Stimulated activated naive CD8-positive, alpha-beta T cell treated with anti-CD3 and anti-CD28 coated beads, Interleukin-15, Interleukin-2, amounts not matched to agents 100 U/mL and 50 U/mL, for 24 hours (primary cell): ENCODE data around the gene TPD52L2.
"Not testable (repeated sequence)": the region's sequence is repeated elsewhere in the genome, so short reads cannot be mapped to it uniquely, and the experiment has no call there.

Experiments used
- ATAC-seq: fragments of 150-1000 bp; cut with Tn5 transposase; one replicate; pipeline ENCODE4 v1.10.0; 2021
- DNase-seq: peaks from one replicate; pipeline ENCODE4 v3.0.0; 2021

Gene TPD52L2

DNA sequence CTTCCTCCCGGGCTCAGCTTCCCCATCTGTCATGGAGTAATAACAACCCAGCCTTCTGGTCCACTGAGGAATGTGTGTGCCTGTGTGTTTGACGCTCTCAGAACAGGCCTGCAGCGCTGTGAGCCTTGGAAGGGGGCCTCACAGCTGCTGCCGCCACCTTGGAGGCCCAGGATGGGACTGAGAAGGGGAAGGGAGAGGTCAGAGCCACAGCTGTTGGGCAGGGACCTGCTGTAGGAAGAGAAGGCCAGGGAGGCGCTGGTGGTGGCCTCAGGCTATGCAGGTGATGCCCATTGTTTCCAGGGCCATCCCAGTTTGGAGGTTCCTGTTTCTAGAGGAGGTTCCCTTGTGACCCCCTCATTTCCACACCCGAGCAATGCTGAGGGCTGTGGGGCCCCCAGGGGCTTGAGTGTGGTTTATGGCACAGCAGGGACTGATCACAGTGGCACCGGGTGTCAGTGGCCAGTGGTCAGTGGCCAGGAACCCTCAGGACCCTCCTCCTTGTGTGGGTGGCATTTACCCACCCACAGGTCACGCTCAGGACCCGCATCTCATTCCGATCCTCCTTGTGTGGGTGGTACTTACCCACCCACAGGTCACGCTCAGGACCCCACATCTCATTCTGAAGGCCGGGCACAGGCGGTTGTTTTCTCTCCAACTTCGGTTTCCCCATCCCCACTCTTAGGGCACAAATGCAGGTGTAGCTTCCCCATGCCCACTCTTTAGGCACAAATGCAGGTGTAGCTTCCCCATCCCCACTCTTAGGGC is 14.0 kb downstream of the TPD52L2 start:
- DNase-seq (no peak), ATAC-seq (no peak)

DNA sequence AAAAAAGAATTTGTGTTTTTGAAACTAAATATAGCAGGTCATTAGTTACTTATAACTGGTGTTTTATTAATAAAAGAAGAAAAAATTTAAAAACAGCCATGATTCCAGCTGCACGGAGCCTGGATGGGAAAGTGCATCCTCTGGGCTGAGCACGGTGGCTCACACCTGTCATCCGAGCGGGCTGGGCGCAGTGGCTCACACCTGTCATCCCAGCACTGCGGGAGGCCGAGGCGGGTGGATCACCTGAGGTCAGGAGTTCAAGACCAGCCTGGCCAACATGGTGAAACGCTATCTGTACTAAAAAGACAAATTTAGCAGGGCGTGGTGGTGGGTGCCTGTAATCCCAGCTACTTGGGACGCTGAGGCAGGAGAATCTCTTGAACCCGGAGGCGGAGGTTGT is 15.8 kb downstream of the TPD52L2 start:
- not testable (repeated sequence) for ATAC-seq, DNase-seq

DNA sequence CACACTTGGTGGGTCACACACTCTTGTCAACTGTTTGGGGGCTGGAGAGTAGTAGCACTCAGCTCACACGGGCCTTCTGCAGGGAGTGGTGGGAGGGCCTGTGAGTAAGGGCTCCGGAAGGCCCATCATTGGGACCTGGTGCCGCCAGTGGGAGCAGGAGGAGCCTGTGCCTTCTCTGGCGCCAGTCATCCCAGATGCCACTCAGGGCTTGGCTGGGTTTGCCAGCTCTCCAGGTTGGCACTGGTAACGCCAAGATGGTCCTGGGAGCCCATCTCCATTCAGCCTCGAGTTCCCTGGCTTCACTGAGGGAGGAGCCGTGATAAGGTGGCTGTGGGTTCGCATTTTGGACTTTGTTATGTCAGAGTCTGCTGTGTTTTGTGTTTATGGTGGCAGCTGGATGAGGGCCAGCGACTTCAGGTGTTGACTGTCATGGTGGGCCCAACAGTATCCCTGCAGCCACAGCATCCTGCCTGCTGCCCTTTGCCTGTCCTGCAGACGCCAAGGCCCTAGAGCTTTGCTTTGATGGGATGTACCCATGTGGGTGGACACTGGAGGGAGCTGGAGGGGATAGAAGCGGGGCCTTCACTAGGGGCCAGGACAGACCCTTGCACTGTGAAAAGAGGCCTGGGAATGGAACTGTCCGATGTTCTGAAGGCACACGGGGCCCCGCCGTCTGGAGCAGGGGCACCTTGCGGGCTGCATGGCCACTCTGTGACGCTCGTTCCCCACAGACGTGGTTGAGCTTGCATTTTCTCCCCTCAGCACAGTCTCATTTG is 16.6 kb downstream of the TPD52L2 start:
- ATAC-seq, result no peak

GRCh38 chr20:63882257-63883200 is 17.5 kb downstream of the TPD52L2 start:
- DNase-seq (no peak), ATAC-seq (no peak)

More for the DNA sequence above, 16.6 kb downstream of the TPD52L2 start:
- no peak for DNase-seq

GRCh38 chr20:63883201-63883593 is 18.1 kb downstream of the TPD52L2 start:
- no peak for DNase-seq
- ATAC-seq, result no peak

- DNase-seq, result no peak
- ATAC-seq, result no peak
Observed at GRCh38 chr20:63884506-63885263, 19.6 kb downstream of the TPD52L2 start.

DNA sequence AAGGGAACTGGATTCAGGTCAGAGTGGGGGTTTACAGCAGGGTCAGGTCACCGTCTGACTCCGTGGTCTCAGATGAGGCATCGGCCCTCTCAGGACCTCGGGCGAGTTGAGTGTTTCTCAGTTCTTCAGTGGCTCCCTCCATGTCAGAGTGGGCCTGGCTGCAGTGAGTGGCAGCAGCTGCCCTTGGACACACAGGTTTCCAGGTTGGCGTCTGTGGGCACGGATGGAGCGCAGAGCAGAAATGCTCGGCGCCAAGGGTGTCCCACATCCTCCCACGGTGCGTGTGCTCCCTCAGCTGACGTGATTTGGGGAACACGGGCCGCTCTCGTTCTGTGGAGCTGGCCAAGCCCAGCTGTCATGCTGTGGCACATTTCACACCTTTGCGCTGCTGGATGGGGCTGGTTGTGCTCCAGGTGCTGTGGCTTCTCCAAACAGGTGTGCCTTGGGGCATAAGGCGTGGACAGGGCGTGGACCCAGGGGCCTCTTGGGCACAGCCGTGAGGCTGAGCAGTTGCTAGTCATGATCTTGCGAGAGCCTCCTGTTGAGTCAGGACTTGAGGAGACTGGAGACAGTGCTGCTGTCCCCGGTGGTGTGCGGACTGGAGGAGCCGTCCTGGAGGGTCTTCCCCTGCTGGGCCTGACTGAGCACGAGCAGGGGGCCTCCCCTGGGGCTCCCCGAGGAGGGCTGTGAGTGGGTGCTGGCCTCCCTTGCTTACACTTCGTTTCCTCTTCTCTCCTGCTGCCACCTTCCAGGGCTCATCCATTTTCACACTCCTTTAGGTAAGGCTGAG is 20.4 kb downstream of the TPD52L2 start:
- ATAC-seq, result peak; percentile 35

GRCh38 chr20:63886054-63886419 is 21.0 kb downstream of the TPD52L2 start:
- no peak for DNase-seq
- no peak for ATAC-seq

More for the DNA sequence above, 20.4 kb downstream of the TPD52L2 start:
- DNase-seq, result no peak

DNA sequence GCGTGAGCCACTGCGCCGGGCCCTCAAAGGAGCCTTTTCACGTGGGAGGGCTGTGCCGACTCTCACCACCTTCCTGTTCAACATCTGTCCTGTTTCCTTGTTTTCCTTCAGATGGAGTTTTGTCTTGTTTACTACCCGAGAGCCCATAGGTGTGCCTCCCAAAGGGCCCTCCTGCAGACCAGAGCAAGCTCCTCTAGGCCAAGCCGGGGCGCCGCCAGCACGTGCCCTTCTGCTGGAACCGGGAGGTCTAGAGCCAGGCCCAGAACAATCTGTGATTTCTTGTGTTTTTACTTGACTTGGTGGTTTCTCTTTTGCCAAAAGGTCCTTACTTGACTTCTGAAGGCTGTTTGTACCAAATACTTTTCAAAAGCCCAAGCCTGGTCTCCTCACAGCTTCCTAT is 21.9 kb downstream of the TPD52L2 start:
- no peak for ATAC-seq

GRCh38 chr20:63889241-63890200 is 24.5 kb downstream of the TPD52L2 start:
- ATAC-seq, result no peak
- no peak for DNase-seq

More for the DNA sequence above, 21.9 kb downstream of the TPD52L2 start:
- no peak for DNase-seq

GRCh38 chr20:63890201-63890576 is 25.1 kb downstream of the TPD52L2 start:
- no peak for ATAC-seq
- DNase-seq, result no peak

DNA sequence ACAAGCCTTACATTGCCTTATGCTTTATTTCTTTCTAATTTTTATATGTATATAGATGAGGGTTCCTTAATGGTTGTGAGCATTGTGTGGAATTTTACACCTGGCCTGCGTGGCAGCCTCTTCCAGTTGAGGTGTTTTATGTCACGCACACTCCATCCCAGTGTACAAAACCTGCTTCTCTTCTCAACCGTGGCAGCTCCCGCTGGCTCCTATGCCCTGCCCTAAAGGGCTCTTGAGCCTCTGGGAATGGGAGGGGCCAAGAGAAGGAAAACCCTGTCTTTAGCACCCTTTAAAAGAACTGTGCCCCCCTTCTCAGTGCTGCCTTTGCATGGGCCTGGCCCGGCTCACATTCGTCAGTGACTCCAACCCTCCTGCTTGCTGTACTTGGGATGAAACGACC is 25.5 kb downstream of the TPD52L2 start:
- DNase-seq, result no peak
- ATAC-seq, result no peak

- ATAC-seq, result no peak
- no peak for DNase-seq
Observed at GRCh38 chr20:63891061-63892002, 26.3 kb downstream of the TPD52L2 start.

GRCh38 chr20:63892402-63892801 is 27.3 kb downstream of the TPD52L2 start:
- DNase-seq, result no peak

GRCh38 chr20:63893999-63894357 is 28.9 kb downstream of the TPD52L2 start:
- DNase-seq, result no peak
- no peak for ATAC-seq

More at GRCh38 chr20:63892402-63892801, 27.3 kb downstream of the TPD52L2 start:
- ATAC-seq, result no peak

DNA sequence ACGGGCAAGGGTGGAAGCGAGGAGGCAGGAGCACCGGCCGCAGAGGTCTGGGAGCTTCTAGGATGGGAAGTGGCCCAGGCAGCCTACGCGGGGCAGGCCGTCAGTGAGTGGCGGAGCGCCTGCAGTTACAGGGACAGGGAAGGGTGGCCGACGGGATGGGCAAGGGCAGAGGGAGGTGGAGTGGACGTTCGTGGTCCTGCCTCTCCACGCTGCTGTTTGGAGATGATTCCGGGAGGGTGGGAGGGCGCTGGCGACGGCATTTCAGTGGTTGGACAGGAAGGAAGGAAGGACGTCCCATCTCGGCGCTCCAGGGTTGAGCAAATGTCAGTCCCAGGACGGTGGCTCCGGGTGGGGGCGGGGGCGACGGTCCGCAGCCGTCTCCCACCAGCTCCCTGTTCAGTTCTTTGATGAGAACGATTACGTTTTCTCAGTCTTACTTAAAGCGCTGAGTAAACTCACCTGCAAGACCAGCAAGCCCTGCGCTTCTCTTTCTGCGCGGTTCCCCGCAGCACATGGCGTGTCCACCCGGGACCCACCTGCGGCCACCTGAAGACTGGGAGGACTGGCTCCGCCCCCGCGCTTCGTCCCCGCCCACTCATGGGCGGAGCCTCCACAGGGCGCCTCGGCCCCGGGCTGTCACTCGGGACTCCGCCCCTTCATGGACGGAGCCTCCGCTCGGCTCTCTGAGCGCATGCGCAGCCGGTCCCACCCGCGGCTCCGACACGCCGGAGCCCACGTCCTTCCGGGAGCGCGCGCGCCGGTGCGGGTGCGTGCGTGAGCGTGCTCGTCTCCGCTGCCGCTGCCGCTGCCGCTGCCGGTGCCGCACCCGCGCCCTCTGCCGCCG is 29.5 kb downstream of the TPD52L2 start, which contains the start of gene DNAJC5:
DNAJC5 (plus strand) TSS at position 769 of the 844 bp plus-strand sequence. CDS start 33,220 bp downstream, outside the sequence.
- DNase-seq (peak; percentile 97), ATAC-seq (peak; percentile 85)

DNA sequence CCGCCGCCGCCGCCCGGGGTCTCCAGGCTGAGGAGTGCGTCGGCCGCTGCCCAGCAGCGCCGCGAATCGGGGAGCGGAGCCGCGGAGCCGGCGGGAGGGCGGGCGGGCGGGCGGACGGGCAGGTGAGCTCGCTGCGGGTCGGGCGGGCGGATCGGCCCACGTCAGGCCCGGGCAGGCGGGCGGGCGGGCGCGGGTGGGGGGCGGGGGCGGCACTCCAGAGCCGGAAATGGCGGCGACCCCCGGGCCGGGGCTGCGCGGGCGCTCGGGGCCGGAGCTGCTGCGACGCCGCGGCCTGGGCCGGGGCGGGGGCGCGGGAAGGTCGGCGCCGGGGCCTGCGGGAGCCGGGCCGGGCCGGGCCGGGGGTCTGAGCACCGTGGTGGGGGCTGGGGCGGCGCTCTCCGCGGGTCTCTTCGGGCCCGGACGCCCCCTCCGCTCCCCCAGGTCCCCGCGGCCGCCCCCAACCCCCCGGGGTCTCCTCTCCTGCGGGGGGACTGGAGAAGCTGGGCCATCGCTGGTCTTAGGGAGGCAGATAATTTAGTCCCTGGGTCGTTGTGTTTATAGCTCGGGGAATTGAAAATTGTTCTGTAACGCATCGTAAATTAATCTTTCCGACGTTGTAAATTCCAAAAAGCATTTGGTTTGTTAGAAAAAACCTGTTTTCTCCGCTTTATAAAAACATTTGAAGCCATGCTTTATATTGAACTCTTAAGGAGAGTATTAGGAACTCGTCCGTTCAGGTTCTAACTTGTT is 30.3 kb downstream of the TPD52L2 start:
- peak; percentile 2 for ATAC-seq
- no peak for DNase-seq
